A673 (cell line): ENCODE results near the gene WDR27. TPM values are rescaled to one million over a fixed set of nuclear protein-coding genes. Genes with fewer than 3 reads are reported as not detected.

Source experiments
- BruUV-seq: library from RNA; stranded (reverse); fragments of 400-500 nt; replicated peaks from 2 replicates; lab custom pipeline; 2021; lab: Mats Ljungman, UMichigan
- CTCF ChIA-PET: fragments of 300-600 bp; sonication (Branson Sonifier 250); formaldehyde crosslinking; loops from one replicate; lab custom pipeline; 2022; ENCODE audit warnings: antibody characterized with exemption; lab: Charles Lee
- POLR2A ChIA-PET: fragments of 300-600 bp; sonication (Branson Sonifier 250); formaldehyde crosslinking; loops from one replicate; lab custom pipeline; 2022; ENCODE audit warnings: antibody characterized with exemption; ENCODE audit not compliant: low non-redundant PET; lab: Charles Lee
- DNase-seq: peaks from one replicate; pipeline ENCODE4 v3.0.0-alpha.2; 2015; ENCODE audit warnings: low spot score
- H3K27ac ChIP-seq: fragments of 200-600 bp; sonication (generic); 2 replicates; pipeline ENCODE4 v1.5.1; 2016; ENCODE audit warnings: mixed run types, low read depth, mild to moderate bottlenecking, mixed read lengths, antibody characterized with exemption, low read length; ENCODE audit not compliant: poor library complexity, severe bottlenecking
- H3K27me3 ChIP-seq: fragments of 200-600 bp; sonication (generic); replicated peaks from 2 replicates; pipeline ENCODE4 v1.6.1; 2017; ENCODE audit warnings: mixed run types, low read depth, mild to moderate bottlenecking, mixed read lengths, antibody characterized with exemption, low read length; ENCODE audit not compliant: insufficient read depth, poor library complexity
- H3K36me3 ChIP-seq: fragments of 200-600 bp; sonication (generic); 2 replicates; pipeline ENCODE4 v1.6.1; 2016; ENCODE audit warnings: mixed run types, mild to moderate bottlenecking, mixed read lengths, antibody characterized with exemption, low read length; ENCODE audit not compliant: insufficient read depth, poor library complexity, severe bottlenecking
- H3K4me1 ChIP-seq: fragments of 200-600 bp; sonication (generic); 2 replicates; pipeline ENCODE4 v1.6.1; 2017; ENCODE audit warnings: mixed run types, mild to moderate bottlenecking, mixed read lengths, antibody characterized with exemption, low read length; ENCODE audit not compliant: insufficient read depth, poor library complexity, severe bottlenecking
- H3K4me3 ChIP-seq: fragments of 200-600 bp; sonication (generic); 2 replicates; pipeline ENCODE4 v1.5.1; 2016; ENCODE audit warnings: low read depth, mixed run types, mild to moderate bottlenecking, mixed read lengths, low read length; ENCODE audit not compliant: poor library complexity, severe bottlenecking
- H3K9me3 ChIP-seq: fragments of 200-600 bp; sonication (generic); 2 replicates; pipeline ENCODE4 v1.6.1; 2016; ENCODE audit warnings: mixed run types, low read depth, mild to moderate bottlenecking, mixed read lengths, antibody characterized with exemption, low read length; ENCODE audit not compliant: poor library complexity, severe bottlenecking
- CTCF ChIP-seq: fragments of 300-800, 200-600 bp; sonication (generic); conservative IDR thresholded peaks from 2 replicates; pipeline ENCODE4 v1.5.1; 2017; ENCODE audit warnings: low read depth, mild to moderate bottlenecking, antibody characterized with exemption, low read length, moderate library complexity, mixed read lengths
- EZH2 ChIP-seq: fragments of 200-600 bp; sonication (generic); IDR thresholded peaks from 2 replicates; pipeline ENCODE4 v1.6.1; 2017; ENCODE audit warnings: borderline replicate concordance, low read depth, mild to moderate bottlenecking, mixed read lengths, antibody characterized with exemption, low read length; ENCODE audit not compliant: poor library complexity, severe bottlenecking
- intact Hi-C: fragments of 100-400 bp; cut with micrococcal nuclease; formaldehyde crosslinking; loops from one replicate; pipeline ENCODE4 v1.10.0; 2022; ENCODE audit not compliant: unreplicated experiment
- total RNA-seq: library from RNA; stranded (reverse); gene quantifications from 2 replicates; pipeline ENCODE4 v1.2.3, GENCODE V29; 2021

Gene WDR27
- total RNA-seq, 1 experiment from 2014 or later, result 77.3 TPM

DNA sequence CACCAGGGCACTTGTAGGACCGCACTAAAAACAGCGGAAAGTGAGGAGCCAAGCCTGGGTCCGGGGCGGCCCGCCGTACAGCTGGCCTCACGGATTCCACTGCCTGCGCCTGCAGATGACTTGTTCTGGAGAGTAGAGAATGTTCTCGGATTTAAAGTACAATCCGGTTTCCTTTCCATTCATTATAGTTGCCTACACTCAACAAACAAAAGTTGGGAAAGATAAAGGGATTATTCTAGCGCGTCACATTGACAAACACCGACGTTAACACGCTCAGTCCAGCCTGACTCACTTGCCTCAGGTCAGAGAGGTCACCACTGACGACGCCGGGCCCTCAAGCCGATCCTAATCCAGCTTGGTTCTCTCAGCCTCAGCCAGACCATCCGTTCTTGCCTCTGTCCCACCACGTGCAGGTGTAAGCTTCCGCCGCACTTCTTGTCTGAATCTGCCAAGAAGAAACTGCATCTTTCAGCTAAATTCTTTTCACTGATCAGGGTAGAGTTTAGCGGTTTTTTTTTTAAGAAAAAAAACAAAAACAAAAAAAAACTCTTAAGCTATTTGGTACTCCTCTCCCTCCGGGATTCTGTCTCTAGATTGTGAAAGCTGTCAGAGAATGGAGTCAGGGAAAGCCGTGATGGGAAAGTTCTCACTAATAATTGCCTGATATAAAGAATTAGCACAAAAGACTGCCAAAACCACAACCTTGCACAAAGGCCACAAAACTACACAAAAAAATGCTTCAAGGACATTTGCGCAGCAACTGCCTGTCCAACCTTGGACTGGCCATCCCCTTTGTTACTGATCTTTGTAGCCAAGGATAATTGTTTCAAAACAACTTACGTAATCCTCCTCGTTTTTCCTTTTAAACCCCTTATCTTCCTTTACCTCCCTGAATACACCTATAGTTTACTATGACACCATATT, 23.6 kb upstream of the WDR27 start:
- BruUV-seq, result TSS peak; percentile 57
- Histone ChIP-seq H3K27me3 (no peaks in the 10 kb centered on the region), H3K27ac (peak overlapping the region; percentile 78), H3K9me3 (no peaks in the 10 kb centered on the region), H3K4me1 (peaks cover 33% of the 10 kb centered on the region), H3K4me3 (peak overlapping the region; percentile 61), H3K36me3 (no peaks in the 10 kb centered on the region)
- TF ChIP-seq CTCF (no peak), EZH2 (no peak)
- DNase-seq, result no peak
- ChIA-PET CTCF (no interaction called here), POLR2A (no interaction called here)
- intact Hi-C loops, result loop anchor here (2.0 kb wide), 1 partner anchor 25 kb away; the partner anchor contains the start of genes DYNLT2 and ERMARD

DNA sequence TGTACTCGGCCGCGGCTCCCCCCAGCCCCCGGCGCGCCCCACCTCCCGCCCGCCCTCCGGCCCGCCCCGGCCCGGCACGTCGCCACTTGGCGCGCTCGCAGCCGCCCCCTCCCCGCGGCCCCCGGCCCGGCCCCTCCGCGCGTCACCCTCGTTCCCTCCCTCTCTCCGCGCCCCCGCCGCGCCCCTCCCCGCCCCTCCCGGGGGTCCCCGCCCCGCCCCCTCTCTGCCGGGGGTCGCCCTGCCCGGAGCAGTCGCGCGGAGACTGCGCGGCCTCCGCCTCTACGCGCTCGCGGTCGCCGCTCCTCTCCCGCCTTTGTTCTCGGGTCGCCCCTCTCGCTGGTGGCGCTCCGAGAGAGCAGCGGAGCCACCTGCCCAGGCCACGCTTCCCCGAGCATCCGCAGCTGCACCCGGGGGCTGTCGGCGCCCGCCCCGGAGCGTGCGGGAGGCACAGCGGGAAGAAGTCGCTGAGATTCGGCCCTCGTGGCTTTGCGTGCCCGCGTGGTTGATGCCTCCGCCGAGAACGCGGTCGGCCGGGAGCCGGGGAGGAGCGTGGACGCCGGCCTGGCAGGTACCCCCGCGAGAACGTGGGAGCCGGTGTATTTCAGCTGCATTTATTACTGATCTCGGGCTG, 22.8 kb upstream of the WDR27 start, which contains the start of gene PHF10:
PHF10 (minus strand) TSS at position 7 of the 631 bp plus-strand sequence. CDS start 569 bp downstream, outside the sequence.
- peak within 1 kb of the TSS; percentile 82 for H3K27ac ChIP-seq
- H3K9me3 ChIP-seq, result no peaks in the 10 kb centered on the region
- CTCF ChIA-PET, result no interaction called here
- POLR2A ChIA-PET, result no interaction called here
- H3K4me1 ChIP-seq, result peaks cover 36% of the 10 kb centered on the region
- H3K4me3 ChIP-seq, result peak within 1 kb of the TSS; percentile 92
- intact Hi-C loops, result loop anchor here (2.0 to 5.0 kb wide), 2 partner anchors 26 to 803 kb away; partner anchors contain the start of genes DYNLT2 and ERMARD
- TF ChIP-seq CTCF (no peak), EZH2 (no peak)
- no TSS peak for BruUV-seq
- DNase-seq, result peak; percentile 75
- no peaks in the 10 kb centered on the region for H3K36me3 ChIP-seq
- H3K27me3 ChIP-seq, result no peaks in the 10 kb centered on the region

DNA sequence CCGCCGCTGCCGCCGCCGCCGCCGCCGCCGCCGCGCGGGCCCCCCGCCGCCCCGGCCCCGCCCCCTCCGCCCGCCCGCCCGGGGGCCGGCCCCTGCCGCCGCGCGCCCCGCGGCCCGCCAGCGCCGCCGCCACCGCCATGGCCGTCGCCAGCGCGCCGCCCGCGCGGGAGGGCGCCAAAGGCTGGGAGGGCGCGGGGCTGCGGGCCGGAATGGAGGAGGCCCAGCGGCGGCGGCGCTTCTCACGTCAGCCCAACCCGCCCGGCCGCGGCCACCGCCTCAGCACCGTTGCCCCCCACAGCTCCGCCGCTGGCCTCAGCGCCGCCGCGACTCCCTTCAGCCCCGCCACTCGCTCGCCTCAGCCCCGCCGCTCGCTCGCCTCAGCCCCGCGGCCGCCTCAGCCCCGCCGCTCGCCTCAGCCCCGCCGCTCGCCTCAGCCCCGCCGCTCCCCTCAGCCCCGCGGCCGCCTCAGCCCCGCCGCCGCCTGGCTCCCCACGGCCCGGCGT, 22.2 kb upstream of the WDR27 start:
- Histone ChIP-seq H3K4me1 (peaks cover 35% of the 10 kb centered on the region), H3K27me3 (no peaks in the 10 kb centered on the region), H3K4me3 (peak overlapping the region; percentile 61), H3K27ac (peak overlapping the region; percentile 74), H3K36me3 (no peaks in the 10 kb centered on the region), H3K9me3 (no peaks in the 10 kb centered on the region)
- TF ChIP-seq EZH2 (no peak), CTCF (no peak)
- no TSS peak for BruUV-seq
- intact Hi-C loops, result loop anchor here (2.0 to 5.0 kb wide), 2 partner anchors 27 to 803 kb away; partner anchors contain the start of genes DYNLT2 and ERMARD
- CTCF ChIA-PET, result no interaction called here
- DNase-seq, result peak; percentile 61
- POLR2A ChIA-PET, result no interaction called here
